ENCODE results near the gene CTLA4.
A peak's percentile ranks its signal among the peaks of the same experiment; 100 is the strongest.

Gene CTLA4

DNA sequence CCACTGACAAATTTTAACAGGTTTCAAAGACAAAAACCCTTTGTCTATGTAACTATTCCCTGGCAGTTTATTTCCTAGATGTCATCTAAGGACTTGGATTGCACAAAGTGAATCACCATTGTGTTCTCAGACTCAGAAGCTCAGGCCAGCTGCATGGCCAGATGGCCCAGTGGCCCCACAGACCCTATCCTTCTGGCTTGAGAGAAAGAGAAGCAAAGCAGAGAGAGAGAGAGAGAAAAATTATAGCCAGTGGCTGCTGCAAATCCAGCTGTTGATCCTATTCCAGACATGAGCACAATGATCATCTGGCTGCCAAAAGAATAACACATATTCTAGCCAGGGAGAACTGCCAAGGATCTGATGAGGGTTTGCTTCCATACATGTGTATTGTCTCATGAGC lies 25.8 kb downstream of the CTLA4 start:
- DNase-seq: peak; percentile 10

DNA sequence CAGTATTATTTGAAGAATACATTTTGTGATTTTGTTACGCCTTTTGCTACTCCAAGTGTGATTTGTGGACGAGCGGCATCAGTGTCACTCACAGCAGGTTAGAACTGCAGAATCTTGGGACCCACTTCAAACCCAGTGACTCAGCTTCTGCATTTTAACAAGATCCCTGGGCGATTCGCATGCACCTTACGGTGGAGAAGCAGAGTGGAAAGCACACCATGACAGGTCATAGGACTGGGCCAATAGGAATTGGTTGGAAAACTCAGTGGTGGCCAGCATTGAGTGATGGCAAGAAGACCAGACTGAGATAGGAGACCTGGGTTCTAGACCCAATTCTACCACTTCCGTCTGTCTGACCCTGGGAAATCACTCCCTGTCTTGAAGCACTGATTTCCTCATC lies 26.3 kb downstream of the CTLA4 start:
- DNase-seq: no peak

DNA sequence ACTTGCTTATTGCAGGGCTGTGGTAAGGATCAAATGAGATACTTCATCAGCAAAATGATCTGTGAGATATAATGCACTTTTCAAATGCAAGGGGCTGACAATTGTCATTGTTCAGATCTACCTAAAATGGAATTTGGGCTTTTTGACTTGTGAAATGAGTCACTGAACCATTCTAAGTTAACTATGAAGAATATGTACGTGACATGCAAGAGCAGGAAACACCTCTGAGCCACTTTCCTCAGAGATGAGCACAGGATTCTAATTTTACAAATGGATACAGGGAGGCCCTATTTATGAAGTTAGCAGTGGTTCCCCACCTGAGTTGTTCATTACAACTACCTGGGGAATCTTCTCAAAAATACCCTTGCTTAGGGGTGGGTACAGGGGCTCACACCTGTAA lies 26.7 kb downstream of the CTLA4 start:
- DNase-seq: no peak

DNA sequence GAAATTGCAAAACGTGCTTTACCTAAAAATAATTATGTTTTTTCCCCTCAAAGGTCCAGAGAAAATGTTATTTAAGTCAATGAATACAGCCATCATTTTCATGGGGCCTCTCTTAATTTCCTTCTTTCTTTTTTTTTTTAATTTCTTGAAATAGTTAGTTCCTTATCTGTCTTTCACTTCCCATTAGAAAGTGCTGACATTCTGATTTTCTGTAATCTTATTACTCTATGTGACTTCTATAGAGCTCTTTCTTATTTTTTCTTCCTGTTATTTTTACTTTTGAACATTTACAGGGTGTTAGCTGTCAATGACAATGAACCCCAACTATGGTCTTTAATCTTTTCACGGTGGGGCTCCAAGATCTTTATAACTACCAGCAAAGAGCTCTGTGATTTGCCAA lies 30.0 kb downstream of the CTLA4 start:
- DNase-seq: no peak

DNA sequence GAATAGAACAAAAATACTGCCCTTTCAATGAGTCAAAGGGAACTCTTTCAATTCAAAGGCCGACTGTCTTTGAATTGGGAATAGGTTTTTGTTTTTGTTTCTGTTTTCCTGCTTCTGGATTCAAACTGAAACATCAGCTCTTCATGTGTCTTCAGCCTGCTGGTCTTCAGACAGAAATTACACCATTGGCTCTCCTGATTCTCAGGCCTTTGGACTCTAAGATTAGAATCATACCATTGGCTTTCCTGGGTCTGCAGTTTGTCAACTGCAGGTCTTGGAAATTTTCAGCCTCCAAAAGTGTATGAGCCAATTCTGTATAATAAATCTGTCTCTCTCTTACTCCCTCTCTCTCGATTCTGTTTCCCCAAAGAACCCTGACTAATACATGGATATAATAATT lies 31.1 kb downstream of the CTLA4 start:
- DNase-seq: no peak

DNA sequence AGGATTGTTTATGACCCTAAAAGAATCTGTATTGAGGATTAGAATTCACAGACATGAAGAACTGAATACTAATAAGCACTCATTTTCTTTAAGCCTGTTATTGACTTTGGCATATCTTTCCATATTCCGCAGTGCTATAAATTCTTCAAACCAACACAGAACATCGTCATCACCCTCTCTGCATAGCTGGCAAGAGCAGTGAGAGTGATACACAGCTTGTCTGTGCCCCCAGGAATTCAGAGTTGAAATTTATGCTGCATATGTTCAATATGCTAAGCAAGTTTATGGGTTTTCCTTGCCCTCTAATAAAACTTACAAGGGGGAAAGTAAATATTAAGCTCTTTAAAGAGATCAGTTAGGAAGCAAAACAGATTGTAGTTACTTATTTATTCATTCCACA lies 32.7 kb downstream of the CTLA4 start:
- DNase-seq: no peak

DNA sequence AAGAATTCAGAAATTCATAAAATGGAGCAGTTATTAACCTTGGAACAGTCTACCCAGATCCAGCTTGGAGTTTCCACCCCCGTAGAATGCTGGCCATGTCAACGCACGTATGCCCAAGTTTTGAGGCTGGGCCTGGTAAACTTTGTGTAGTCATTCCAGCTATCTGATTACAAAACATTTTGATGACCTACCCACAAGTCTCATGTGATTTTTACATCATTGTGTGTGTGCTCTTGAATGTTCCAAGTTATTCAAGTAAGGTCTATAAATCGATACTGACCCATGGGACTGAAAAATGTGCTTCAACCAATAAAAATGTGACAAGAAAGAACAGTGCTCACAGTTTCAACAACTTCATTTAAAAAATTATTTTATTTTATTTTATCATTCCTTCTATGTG lies 36.5 kb downstream of the CTLA4 start:
- no peak for DNase-seq

DNA sequence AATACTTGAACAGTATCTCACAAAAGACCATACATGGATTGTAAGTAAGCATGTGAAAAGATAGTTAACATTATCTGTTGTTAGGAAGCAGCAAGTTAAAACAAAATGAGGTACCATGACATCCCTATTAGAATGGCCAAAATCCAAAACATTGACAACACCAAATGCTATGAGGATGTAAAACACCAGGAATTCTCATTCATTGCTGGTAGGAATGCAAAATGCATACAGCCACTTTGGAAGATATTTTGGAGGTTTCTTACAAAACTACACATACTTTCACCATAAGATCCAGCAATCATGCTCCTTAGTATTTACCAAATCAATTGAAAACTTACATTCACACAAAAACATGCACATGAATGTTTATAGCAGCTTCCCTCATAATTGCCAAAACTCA lies 38.1 kb downstream of the CTLA4 start:
- DNase-seq: peak; percentile 39

DNA sequence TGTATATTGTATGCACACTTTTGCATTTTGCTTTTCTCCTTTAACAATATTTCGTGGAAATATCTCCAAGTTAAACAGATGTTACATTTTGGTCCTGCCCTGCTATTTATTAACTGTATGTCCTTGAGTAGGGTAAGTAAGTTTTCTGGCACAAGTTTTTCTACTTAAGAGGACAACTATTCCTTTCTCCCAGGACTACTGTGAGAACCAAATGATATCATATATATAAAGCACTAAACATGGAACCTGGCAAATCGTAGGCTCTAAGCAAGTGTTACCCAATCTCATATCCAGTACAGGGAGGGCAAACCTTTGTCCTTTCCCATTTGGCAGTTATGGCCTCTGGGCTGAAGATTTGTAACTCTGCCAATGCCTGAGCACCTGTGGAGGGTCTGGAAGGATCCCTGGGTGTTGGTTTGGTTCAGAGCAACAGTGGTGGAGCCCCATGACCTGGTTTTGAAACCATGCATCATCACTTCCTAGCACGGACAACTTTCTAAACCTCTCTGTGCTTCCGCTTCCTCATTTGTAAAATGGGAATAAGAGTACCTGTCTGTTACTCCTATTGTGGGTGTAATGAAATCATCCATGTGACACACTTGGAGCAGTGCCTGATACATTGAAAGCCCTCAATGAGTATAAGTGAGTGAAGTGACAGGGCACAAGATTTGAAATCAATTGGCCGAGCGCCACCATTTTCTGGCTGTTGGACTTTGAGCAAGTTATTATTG lies 40.7 kb downstream of the CTLA4 start:
- DNase-seq: no peak

DNA sequence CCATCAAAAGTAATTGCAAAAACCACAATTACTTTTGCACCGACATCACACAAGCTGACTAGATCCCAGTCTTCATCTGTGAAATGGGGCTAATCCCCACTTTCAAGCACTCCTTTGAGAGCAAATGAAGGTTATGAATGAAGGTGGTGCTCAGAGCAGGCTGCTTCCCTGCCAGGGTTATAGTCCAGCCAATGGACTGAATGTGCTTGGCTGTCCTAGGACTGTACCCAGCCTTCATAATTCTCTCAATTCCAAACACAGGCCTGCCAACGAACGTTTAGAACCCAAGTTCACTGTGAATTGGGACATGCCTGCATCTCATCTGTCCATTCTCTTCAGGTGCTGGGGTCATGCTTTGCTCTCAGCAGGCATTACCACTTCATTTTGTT lies 41.2 kb downstream of the CTLA4 start:
- DNase-seq: no peak

DNA sequence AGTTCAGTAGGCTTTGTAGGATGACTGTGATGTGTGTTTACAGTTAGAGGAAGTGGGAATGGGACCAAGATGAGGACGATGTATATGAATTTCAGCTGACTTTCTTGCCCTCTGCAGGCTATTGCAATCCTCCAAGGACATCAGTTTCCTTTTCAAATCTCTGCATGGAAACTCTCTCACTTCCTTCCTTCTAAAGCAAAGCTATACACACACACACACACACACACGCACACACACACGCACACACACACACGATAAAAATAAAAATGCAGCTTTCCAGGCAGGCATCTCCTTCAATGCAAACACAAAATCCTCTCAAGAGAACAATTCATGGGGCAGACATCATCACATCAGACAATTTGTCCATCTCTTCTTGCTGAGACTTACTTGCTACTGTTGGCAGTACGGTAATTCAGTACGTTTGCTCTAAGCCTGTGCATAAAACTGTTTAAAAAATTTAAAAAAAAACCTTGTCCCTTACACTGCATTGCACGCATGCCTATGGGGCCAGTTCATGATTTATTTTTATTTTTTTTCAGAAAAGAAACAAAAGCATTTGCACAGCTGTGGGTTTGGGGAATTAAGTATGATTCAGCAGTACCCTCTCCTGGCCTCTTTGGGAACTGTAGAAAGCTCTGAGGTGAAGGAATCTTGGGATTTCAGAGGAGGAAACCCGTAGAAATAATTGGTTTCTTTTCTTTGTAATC lies 41.8 kb downstream of the CTLA4 start:
- DNase-seq: peak; percentile 70

DNA sequence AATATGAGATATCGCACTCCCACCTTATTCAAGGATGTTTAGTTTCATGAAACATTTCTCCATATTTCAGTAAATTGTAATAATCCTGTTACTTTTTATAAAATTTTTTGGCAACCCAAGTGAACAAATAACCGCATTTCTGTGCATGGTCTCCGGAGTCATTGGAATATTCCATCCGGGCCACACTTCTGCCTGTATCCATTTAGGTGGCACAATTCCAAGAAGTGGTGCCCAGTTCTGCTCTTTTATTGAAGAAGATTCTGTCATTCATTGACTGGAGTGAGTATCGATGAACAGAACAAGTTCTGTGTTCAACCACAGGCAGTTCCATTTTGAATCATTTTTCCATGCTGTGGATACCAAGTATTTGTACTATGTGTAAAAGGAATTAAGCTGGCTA lies 42.4 kb downstream of the CTLA4 start:
- no peak for DNase-seq

DNA sequence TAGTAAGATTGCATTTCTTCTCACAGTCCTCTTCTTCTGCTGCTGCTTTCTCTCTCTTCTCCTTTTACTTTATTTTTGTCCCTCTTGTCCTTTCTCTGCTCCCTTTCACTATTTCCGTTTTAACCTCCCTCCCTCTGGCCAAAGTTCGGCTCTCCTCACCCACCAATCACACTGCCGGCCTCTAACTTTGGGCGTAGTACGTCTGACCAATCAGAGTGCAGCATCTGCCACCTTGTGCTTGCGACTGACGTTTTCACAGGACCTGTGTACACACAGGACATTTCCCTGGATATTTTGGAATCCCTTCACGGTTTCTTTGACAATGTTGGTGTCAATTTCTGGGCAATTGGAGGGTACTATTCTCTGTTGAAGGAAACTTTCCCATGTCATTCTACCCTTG lies 46.4 kb downstream of the CTLA4 start:
- DNase-seq: no peak

DNA sequence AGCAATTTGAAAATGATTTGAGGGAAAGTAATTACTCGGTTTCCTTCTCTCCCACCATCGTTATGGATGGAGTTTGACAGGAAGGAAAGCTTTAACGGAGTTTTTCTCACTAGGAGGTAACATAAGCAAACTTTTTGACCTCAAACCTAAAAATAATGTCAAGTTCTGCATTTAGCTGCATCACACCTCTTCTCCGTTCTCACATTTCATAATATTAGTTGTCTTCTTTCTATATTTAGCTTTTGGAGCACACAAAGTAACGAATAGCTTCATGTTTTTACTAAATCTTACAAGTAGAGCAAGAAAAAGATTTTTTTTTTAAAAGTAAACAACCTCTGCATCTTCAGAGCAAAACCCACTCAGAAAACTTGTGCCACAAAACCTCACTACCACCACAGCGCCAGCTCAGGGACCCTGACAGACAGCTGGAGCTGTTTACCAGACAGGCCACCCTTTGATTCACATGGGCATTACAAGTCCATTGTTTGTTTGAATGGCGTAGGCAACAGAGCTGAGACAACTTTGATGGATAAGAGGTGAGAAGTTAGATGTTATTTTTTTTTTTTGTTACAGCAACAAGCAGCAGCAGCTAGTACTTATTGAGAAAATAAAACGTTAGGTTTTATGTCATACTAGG lies 47.1 kb downstream of the CTLA4 start:
- no peak for DNase-seq

DNA sequence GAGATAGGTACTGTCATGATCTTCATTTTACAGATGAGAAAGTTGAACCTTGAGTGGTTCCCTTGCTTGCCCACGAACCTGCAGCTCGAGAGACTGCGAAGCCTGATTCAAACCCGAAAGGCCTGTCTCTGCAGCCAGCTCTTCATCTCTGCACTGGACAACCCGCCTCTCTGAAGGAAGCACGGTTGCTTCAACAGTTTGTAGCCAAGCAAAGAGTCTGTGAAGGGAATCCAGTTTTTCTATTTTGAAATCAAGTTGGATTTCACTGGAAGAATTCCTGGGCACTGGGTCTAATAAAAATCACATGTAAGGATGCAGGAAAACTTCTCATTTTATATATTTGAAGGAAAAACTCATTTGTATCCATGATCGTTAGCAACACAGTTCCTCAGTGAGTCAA lies 47.7 kb downstream of the CTLA4 start:
- DNase-seq: no peak

DNA sequence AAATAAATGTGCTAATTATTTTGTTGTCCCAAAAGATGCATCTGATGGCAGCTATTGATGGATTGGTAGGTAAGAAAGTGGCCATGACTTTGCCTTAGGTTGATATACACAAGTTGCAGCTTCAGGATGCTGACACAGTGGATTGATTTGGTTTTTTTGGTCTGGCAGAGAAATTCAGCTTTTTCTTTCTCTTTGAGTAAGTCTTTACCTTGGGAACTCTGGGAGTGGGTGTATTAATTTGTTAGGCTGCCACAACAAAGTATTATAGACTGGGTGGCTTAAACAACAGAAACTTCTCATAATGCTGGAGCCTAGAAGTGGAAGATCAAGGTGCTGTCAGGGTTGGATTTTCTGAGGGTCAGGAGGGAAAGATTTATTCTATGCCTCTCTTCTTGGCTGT lies 49.2 kb downstream of the CTLA4 start:
- DNase-seq: no peak

DNA sequence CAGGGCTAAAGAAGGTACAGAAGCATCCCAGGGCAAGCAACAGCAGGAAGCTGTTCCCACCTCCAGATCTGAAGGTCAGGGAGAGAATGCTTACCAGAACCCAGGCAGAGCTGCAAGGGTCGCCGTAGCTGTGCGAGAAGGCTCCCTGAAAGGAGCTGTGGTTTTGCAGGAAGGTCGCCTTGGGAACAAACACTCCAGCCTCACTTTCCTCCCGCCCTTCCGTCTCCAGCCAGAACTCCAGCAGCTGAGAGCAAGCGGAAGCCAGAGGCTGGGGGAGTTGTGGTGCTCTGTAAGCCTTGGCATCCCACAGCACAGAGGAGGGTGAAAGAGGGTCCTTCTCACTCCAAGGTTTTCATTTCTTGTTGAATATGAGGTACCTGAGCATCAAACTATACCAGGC lies 50.7 kb downstream of the CTLA4 start:
- no peak for DNase-seq

DNA sequence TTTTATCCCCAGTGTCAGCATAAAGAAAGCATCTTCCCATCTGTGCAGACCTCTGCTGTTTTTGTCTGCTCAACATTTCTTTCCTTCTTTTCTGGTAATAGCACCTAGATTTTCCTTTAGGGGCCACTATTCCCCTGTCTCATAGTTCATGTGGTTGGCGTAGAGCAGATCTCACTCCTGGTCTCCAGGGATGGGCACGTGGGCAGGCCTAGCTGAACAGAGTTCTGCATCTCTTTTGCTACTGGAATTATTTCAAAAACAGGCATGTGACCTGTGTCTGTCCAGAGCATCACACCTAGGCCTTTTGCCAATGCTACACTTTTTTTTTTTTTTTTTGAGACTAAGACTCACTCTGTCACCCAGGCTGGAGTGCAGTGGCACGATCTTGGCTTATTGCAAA lies 51.3 kb downstream of the CTLA4 start:
- DNase-seq: no peak
